Measurements from ENCODE around the gene OARD1. TPM values are rescaled to one million over a fixed set of nuclear protein-coding genes. Genes with fewer than 3 reads are reported as not detected.
"Not testable (repeated sequence)": the region's sequence is repeated elsewhere in the genome, so short reads cannot be mapped to it uniquely, and the experiment has no call there.

Gene OARD1
- polyA plus RNA-seq, 3 donors, result 56.4 to 66.3 (median 59.2) TPM

DNA sequence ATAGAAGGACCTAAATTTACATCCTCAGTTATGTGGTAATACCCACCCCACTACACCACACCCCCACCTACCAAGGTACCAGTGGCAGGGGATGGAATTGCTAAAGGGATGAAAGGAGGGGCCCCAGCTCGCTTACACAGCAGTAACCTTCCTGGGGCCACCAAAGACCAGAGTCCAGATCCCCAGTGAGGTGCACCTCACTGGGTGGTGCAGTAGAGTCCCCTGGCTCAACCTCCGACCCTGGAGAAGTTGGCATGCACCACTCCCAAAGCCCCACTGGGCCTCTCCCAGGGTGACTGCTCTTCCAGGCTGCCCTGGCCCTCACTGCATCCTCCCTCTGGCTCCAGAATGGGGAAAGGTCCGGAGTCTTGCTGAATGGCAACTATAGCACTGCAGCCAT lies 34.0 kb downstream of the OARD1 start:
- DNase-seq (ENCODE audit: extremely low read depth in 1 of 11, low read depth in 9 of 11, low spot score in 4 of 11), result no peak

DNA sequence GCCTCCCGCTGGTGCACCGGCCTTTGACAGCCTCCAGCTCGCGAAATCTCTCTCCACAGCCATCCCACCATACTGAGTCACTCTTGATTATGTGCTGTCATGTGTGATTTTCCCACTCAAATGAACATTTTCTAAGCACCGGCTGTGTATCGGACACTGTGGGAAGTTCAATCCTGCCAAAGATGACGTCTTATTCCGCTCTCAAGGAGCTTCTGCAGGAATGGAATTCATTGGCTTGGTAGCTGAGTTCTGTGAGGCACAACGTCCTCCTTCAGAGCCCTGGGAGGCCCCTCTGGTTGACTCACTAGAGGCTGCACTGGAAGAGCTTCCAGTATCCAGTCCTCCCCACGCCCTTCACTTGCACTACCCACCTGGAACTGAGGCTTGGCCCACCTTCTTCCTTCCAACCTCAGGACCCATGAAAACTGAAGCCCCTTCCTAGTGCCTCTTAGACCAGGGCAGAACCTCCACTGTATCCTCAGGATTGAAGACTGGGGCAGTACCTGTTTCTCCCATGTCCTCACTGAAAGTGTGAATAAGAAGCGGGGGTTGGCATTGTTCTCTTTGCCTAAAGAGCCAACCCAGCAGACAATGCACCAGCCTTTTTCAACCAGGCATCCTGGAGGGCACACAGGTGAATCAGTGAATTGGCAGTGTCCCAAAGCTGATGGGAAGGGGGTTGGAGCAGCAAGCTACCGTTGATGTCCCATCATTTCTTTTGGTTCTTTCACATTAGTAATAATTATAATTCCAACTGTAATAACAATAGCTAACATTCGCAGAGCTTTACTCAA lies 34.9 kb downstream of the OARD1 start:
- no peak for DNase-seq (ENCODE audit: extremely low read depth in 1 of 11, low read depth in 9 of 11, low spot score in 4 of 11)

DNA sequence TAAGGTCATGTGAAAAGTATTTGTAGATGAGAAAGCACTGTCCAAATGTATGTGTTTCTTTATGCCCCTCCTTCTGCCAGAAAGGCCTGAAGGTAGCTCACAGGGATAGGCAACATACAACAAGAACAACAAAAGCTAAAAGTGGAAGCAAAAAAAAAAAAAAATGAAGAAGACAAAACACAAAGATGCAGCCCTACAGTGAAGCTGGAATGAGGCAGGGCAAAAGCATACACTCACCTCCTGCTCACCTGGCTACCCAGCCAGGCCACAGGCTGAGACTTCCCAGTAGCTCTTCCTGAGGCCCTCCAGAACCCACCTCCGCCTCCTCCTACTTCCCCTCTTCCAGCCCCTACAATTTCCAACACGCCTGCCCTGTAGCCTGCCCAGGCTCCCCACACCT lies 35.6 kb downstream of the OARD1 start:
- no peak for DNase-seq (ENCODE audit: extremely low read depth in 1 of 11, low read depth in 9 of 11, low spot score in 4 of 11)

DNA sequence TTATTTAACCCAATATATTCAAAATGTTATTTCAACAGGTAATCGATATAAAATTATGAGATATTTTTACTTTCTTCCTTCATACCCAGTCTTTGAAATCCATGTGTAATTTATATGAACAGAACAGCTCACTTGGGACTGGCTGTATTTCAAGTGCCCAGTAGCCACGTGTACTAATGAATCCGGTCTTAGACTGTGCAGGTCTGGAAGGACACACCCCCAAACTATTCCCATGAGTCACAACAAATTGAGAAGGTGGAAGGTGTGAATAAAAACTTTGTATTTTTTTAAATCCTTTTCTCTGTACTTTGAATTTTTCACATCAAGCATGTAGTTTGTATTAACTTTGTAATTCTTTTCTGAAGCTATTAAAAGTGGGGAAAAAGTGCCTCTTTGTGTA lies 36.0 kb downstream of the OARD1 start:
- DNase-seq (ENCODE audit: extremely low read depth in 1 of 11, low read depth in 9 of 11, low spot score in 4 of 11), result no peak

DNA sequence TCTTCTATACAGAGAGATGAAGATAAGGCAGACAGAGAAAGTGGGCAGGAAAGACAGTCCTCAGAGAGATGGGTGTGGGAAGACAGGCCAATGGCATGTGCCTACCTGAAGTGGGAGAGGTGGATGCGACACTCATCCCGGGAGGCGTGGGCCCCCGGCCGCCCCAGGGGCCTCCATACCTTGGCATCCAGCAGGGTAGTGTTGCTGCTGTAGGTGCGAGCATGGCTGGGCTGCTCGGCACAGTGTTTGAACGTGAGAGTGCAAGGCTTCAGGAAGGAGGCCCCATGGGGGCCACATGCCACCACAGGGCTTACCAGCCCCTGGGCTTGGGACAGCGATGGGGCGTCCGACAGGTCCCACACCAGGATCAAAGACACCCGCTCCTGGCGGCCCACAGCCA lies 38.4 kb downstream of the OARD1 start:
- no peak for DNase-seq (ENCODE audit: extremely low read depth in 1 of 11, low read depth in 9 of 11, low spot score in 4 of 11)

DNA sequence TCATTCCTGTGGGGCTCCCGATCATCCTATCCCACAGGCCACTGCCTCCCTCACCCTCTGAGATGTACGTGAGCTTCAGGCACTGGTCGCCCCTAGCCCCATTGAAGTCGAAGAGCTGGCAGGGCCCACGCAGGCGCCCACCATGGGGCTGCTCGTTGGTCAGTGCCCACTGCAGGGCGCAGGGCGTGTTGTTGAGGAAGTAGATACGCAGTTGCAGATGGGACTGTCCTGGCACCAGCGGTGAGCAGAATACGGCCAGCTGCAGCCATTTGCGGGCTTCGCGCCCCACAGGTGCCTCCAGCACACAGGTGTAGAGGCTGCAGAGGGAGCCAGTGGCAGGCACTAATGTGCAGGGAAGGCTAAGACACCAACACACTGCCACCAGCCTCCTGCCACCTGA lies 39.3 kb downstream of the OARD1 start:
- no peak for DNase-seq (ENCODE audit: extremely low read depth in 1 of 11, low read depth in 9 of 11, low spot score in 4 of 11)

DNA sequence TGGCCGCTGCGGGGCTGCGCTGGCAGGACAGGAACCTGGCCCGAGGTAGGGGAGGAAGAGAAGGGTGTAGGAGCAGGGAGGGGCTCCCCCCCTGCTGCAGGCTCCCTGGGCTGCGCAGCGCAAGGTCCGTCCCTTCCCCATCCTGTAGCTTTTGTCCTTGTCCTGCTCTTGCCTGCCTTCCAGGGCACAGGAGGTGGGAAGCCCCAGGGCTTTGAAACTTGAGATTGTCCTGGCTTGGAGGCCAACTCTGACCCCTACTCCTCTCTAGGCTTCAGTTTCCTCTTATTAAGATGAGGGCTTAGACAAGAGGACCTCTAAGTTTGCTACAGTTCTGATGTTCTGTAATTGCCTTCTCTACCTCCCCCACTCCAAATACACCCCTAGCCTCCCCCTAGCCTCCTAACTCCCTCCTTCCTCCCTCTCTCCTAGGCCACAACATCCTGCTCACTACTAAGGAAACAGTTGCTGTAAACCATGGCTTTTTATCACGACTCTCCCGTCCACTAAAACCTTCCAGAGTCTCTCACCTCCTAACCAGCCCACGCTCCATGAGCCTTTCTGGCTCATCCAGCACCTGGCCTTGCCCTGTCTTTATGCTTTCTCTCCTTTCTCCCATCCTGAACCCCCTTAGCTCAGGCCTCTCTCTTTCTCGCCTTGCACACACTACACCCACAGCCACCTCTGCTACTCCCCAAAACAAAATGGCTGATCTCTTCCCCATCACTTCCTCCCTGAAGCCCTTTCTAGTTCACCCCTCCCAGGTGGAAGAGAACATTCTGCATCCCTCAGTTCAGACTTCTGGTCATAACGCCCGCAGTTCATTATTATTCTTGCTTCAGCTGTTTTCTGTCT lies 43.4 kb downstream of the OARD1 start:
- peak in 2 of 11 donors; percentile 45 to 56 for DNase-seq (ENCODE audit: extremely low read depth in 1 of 11, low read depth in 9 of 11, low spot score in 4 of 11)

DNA sequence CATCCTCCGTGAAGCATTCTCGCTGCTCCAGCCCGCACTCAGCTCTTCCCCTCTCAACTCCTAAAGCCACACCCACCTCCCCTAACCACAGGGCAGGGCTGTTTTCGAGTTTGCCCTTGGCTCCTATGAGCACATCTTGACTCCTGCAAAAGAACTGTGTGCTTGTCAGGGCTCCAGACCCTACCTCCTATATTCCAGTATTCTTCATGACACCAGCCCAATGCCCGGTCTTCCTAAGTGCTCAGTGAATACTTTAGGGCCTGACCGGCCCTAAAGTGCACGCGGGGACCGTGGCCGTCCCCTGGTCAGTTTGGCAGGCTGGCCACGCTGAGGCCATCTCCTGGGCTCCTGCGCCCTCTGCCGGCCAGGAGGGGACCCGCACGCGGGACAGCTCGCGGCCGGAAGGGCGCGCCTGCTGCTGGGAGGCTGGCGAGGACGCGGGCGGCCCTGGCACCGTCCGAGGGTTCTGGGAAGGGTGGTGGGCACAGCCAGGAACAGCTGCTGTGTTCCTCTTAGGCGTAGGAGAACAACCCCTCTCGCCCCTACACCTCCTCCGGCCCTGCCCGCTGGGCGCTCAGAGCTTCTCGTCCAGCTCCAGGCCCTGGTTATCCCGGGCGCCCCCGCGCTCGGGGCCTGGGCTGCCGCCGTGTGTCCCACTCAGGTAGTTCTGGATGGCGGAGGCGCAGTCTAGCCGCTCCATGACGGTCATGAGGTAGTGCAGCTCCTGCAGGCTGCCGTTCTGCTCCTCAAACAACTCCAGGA lies 44.2 kb downstream of the OARD1 start:
- peak in 10 of 11 donors; percentile 58 to 86 (median 80) for DNase-seq (ENCODE audit: extremely low read depth in 1 of 11, low read depth in 9 of 11, low spot score in 4 of 11)

DNA sequence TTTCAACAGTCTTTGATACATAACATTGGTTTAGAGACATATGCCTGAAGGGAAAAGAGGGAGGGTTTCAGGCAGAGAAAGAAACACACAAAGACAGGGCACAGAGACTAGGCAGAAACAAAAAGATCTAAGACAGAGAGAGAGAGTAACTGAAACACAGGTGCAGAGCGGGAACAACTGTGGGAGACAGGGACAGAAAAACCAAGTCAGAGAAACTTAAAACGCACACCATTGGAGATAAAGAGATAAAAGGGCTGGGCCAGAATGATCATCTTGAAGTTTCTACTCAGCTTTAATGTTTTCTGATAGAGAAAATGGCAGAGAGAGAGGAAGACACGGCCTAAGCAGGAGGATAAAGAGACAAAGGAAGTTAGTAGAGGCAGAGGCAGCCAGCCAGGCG lies 44.9 kb downstream of the OARD1 start:
- no peak for DNase-seq (ENCODE audit: extremely low read depth in 1 of 11, low read depth in 9 of 11, low spot score in 4 of 11)

DNA sequence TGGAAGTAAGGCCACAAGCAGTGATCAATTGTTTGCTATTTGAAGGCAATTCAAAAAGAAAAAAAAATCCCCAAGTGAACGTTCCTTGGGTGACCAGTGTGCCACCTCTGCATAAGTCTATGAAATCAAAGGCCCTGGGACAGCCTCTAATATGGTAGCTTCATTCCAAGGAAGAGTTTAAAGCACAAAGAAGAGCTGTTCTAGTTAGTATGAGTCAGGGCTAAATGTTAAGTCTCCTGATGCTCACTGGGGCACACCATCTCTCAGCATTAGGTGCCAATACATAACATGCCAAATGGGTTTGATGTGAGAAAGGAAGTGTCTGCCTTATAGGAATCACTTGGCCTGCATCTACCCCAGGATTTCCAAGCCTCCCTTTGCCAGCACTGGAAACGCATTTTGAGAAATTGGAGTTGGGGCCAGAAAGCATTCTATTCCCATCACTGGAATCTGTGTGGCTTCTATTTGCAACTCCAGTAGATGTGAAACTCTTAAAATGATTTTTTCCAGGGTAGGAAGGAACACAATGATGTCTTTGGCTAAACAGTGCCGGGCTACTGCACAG lies 46.1 kb downstream of the OARD1 start:
- DNase-seq (ENCODE audit: extremely low read depth in 1 of 11, low read depth in 9 of 11, low spot score in 4 of 11), result no peak

DNA sequence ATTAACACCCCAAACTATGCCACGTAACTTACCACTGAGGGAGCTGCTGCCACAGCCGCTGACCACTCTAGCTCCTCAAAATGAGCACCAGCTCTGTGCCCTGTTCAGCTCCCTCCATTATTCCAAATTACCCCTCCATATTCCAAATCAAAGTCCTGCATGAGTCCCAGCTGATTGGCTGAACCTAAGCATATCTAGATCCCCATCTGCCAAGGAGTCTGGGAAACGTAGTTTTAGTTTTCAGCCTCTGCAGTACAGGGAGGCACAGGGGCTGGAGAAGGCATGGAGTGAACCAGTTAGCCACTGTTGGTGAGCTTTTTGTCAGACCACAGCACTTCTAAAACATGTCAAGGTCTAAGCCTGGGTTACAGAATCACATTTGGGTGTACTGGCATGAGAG lies 49.0 kb downstream of the OARD1 start:
- DNase-seq (ENCODE audit: extremely low read depth in 1 of 11, low read depth in 9 of 11, low spot score in 4 of 11), result no peak

DNA sequence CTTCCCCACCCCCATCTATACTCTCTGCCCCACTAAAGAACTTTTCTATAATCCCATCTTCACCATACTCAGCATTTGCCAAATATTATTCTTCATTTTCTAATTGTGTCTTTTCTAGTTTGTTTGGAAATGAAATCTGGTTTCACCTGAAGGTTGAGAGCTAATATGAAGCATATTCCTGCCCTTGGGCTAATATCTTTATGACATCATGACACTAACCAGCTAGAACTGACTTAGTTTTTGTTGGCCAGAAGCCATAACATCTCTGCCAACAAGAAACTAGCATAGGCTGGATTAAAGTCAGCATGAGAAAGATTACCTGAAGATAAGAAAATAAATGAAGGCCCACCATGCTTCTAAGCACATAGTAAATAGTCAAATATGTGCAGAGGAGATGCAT lies 49.9 kb downstream of the OARD1 start:
- no peak for DNase-seq (ENCODE audit: extremely low read depth in 1 of 11, low read depth in 9 of 11, low spot score in 4 of 11)

DNA sequence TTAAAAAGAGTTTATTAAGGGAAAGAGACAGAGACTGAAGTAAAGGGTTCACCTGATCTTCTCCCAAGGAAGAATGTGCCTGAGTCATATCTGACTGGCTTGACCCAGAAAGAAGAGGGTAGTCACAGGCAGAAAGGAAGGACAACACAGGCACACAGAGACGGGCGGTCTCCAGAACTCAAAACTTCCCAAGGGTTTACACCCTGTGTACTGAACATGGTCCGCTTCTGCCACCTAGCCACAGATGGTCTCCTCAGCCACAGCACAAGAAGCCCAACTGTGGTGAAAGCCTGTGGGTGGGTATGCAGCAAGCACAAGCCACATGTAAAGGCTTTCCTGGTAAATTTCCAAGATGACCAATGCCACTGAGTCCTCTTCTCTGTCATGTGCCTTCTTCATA lies 50.3 kb downstream of the OARD1 start:
- DNase-seq (ENCODE audit: extremely low read depth in 1 of 11, low read depth in 9 of 11, low spot score in 4 of 11), result no peak

DNA sequence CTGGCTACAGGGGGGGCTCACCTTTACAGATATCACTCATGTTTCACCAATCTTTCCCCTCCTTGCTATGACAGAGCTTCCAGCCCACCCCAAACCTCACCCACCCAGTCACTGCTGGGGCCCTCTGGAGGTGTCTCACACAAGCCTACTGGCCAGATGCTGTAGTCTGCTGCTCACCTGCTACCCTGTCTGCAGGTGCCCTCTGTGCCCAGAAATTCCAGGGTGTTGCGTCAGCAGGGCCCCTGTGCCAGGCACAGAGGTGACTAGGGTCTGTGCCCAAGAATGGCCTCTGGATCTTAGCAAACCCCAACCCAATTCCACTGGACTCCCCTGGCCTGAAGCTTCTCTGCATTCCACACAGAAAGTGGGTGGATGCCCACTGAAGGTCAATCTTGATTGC lies 54.5 kb downstream of the OARD1 start:
- no peak for DNase-seq (ENCODE audit: extremely low read depth in 1 of 11, low read depth in 9 of 11, low spot score in 4 of 11)

DNA sequence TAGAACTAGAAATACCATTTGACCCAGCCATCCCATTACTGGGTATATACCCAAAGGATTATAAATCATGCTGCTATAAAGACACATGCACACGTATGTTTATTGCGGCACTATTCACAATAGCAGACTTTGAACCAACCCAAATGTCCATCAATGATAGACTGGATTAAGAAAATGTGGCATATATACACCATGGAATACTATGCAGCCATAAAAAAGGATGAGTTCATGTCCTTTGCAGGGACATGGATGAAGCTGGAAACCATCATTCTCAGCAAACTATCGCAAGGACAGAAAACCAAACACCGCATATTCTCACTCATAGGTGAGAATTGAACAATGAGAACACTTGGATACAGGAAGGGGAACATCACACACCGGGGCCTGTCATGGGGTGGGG lies 56.3 kb downstream of the OARD1 start:
- not testable (repeated sequence) for DNase-seq (ENCODE audit: extremely low read depth in 1 of 11, low read depth in 9 of 11, low spot score in 4 of 11)

DNA sequence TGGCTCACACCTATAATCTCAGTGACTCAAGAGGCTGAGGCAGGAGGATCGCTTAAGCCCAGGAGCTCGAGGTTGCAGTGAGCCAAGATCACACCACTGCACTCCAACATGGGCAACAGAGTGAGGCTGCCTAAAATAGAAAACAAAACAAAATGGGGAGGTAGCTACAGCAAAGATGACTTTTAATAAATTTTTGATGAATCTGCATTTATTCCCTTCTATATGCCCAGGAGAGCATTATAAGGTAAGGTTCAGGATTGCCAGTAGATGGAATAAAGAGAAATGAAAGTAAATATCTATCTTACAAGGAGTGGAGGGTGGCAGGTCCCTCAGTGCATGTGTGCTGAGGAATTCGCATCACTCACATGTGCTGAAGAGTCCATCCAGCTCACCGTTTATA lies 57.4 kb downstream of the OARD1 start:
- no peak for DNase-seq (ENCODE audit: extremely low read depth in 1 of 11, low read depth in 9 of 11, low spot score in 4 of 11)
